Measurements from ENCODE around the gene MEP1A. TPM values are rescaled to one million over a fixed set of nuclear protein-coding genes. Genes with fewer than 3 reads are reported as not detected.

MEP1A gene
- total and polyA plus RNA-seq, 2 of the 13 experiments (the other 11 are each of a cell fraction or from before 2014, with no cell fraction given) = 0.24 to 0.83 TPM

DNA sequence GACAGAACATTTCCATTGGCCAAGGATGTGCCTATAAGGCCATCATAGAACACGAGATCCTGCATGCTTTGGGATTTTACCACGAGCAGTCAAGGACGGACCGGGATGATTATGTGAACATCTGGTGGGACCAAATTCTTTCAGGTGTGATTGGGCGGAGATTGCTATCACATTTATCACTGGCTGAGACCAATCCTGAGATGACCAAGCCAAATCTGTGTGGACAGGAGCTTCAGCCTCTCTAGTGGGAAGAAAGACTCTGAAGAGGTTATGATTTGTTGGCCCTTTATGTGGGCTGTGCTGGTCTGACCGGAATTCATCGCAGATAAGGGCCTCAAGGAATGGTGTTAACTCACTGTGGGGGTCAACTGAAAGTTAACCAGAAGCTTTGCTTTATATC, 26.4 kb downstream of the MEP1A start:
- FAIRE-seq = no peak
- POLR2A ChIA-PET = no interaction called here
- Histone ChIP-seq H3K79me2 (ENCODE audit: insufficient read depth, low read length) (no peaks in the 10 kb centered on the region), H3K4me2 (ENCODE audit: low read depth, low read length) (no peak overlapping the region), H3K9ac (ENCODE audit: insufficient read depth, low read depth, low read length) (no peak overlapping the region), H3K4me3 (replicated peaks in 1 of 3; ENCODE audit: insufficient read depth in 1 of 3, low read depth in 2 of 3, low read length in 3 of 3) (no peak overlapping the region), H3K4me1 (ENCODE audit: insufficient read depth, low read length) (peaks cover 12% of the 10 kb centered on the region), H2AFZ (ENCODE audit: low read length) (no peak overlapping the region), H3K27ac (ENCODE audit: extremely low read length, insufficient read depth, low read length) (no peak overlapping the region), H3K9me3 (ENCODE audit: low read length) (no peaks in the 10 kb centered on the region), H3K36me3 (replicated peaks in 1 of 2; ENCODE audit: control insufficient read depth in 1 of 2, insufficient read depth in 2 of 2, low read length in 2 of 2) (no peaks in the 10 kb centered on the region), H4K20me1 (ENCODE audit: insufficient read depth, low read length) (no peaks in the 10 kb centered on the region), H3K27me3 (ENCODE audit: control insufficient read depth in 1 of 2, insufficient read depth in 2 of 2, low read length in 2 of 2) (no peaks in the 10 kb centered on the region)
- CTCF ChIA-PET (ENCODE audit: low intra/inter-chr PET ratio, low total read pairs) = no interaction called here
- no peak for TF ChIP-seq SIX4 (CRISPR knock-in tag; IDR thresholded peaks at IDR 0.05)
- TF ChIP-seq ATRX (CRISPR knock-in tag; IDR thresholded peaks at IDR 0.05; ENCODE audit: borderline replicate concordance) = no peak
- no peak for ATAC-seq
- no TSS peak for BruUV-seq (replicated peaks)
- DNase-seq (ENCODE audit: low spot score) = no peak
- in situ Hi-C loops (cut with HindIII; ENCODE audit: extremely low pct_ligation_motif_present, low pct_unique_long_range_greater_than_20kb) = no loop called here
- intact Hi-C loops (cut with micrococcal nuclease; ENCODE audit: unreplicated experiment) = loop anchor here (5.0 kb wide), 1 partner anchor 362 kb away; no protein-coding TSS in a partner anchor
- 66% methylated on average over 7 of the region's 7 CpGs for WGBS (ENCODE audit: low lambda C conversion rate)

DNA sequence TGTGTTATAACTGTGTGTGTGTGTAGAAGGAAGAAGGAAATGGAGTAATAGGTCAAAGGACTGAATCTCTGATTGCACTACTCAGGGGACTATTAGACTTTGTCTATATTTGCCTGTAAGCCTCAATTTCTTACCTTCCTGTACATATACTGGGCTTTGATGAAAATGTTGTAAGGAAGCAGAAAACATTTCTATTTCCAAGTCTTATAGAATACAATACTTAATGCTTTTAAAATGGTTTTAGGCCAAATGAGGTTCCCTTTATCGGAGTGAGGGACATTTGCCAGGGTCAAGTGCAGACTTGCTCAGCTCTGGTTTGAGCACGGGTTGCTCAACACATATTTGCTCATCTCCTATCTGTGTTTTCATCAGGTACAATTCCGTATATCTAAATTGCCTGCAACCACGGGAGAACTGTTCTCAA, 28.3 kb downstream of the MEP1A start:
- ATAC-seq (peak; percentile 77), FAIRE-seq (peak; percentile 46), DNase-seq (ENCODE audit: low spot score) (peak; percentile 25)
- ChIA-PET POLR2A (no interaction called here), CTCF (ENCODE audit: low intra/inter-chr PET ratio, low total read pairs) (no interaction called here)
- no TSS peak for BruUV-seq (replicated peaks)
- H3K79me2 ChIP-seq (ENCODE audit: insufficient read depth, low read length) = no peaks in the 10 kb centered on the region
- H3K36me3 ChIP-seq (replicated peaks in 1 of 2; ENCODE audit: control insufficient read depth in 1 of 2, insufficient read depth in 2 of 2, low read length in 2 of 2) = no peaks in the 10 kb centered on the region
- no peak overlapping the region for H3K4me3 ChIP-seq (replicated peaks in 1 of 3; ENCODE audit: insufficient read depth in 1 of 3, low read depth in 2 of 3, low read length in 3 of 3)
- WGBS (ENCODE audit: low lambda C conversion rate) = 2% methylated on average over 4 of the region's 4 CpGs
- H2AFZ ChIP-seq (ENCODE audit: low read length) = no peak overlapping the region
- H3K4me1 ChIP-seq (ENCODE audit: insufficient read depth, low read length) = peaks cover 12% of the 10 kb centered on the region
- in situ Hi-C loops (cut with HindIII; ENCODE audit: extremely low pct_ligation_motif_present, low pct_unique_long_range_greater_than_20kb) (no loop called here), intact Hi-C loops (cut with micrococcal nuclease; ENCODE audit: unreplicated experiment) (no loop called here)
- TF ChIP-seq ZNF7 (CRISPR knock-in tag; IDR thresholded peaks at IDR 0.05) = peak; percentile 33; the same call in 1 of the 2 replicates
- TF ChIP-seq ZNF652 (CRISPR knock-in tag; IDR thresholded peaks at IDR 0.05; ENCODE audit: borderline replicate concordance, low read depth) = 0 out of 2 replicates have a peak, but pooled peaks have one; percentile 9
- no peak for TF ChIP-seq SOX13 (IDR thresholded peaks at IDR 0.05)
- TF ChIP-seq SOX13 (CRISPR knock-in tag; conservative IDR thresholded peaks at IDR 0.05 in 1 of 2, IDR thresholded peaks at IDR 0.05 in 1 of 2) = peak in 1 of 2 experiments; percentile 15; a peak in 1 of 4 replicates
- TF ChIP-seq ZNF256 (CRISPR knock-in tag; conservative IDR thresholded peaks at IDR 0.05) = no peak
- TF ChIP-seq RXRB (CRISPR knock-in tag; IDR thresholded peaks at IDR 0.05; ENCODE audit: borderline replicate concordance) = 0 out of 2 replicates have a peak, but pooled peaks have one; percentile 18
- TF ChIP-seq MTA3 (CRISPR knock-in tag; IDR thresholded peaks at IDR 0.05) = no peak
- no peak for TF ChIP-seq FOXA1 (IDR thresholded peaks at IDR 0.05)
- peak; percentile 19; the same call in 1 of the 2 replicates for TF ChIP-seq FOXA1 (CRISPR knock-in tag; IDR thresholded peaks at IDR 0.05)
- no peak for TF ChIP-seq ZNF136 (CRISPR knock-in tag; IDR thresholded peaks at IDR 0.05; ENCODE audit: low read depth)
- peak; percentile 70 for TF ChIP-seq CEBPG (CRISPR knock-in tag; IDR thresholded peaks at IDR 0.05)
- TF ChIP-seq CEBPB (IDR thresholded peaks at IDR 0.05; ENCODE audit: borderline replicate concordance, low read depth, low read length) = peak; percentile 79; the same call in 1 of the 2 replicates
- TF ChIP-seq HNF4A (CRISPR knock-in tag; IDR thresholded peaks at IDR 0.05) = peak; percentile 13; the same call in 1 of the 2 replicates
- TF ChIP-seq, protein P1, sequence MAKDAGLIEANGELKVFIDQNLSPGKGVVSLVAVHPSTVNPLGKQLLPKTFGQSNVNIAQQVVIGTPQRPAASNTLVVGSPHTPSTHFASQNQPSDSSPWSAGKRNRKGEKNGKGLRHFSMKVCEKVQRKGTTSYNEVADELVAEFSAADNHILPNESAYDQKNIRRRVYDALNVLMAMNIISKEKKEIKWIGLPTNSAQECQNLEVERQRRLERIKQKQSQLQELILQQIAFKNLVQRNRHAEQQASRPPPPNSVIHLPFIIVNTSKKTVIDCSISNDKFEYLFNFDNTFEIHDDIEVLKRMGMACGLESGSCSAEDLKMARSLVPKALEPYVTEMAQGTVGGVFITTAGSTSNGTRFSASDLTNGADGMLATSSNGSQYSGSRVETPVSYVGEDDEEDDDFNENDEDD (CRISPR knock-in tag; IDR thresholded peaks at IDR 0.05; ENCODE audit: borderline replicate concordance) = no peak
- TF ChIP-seq ZNF792 (CRISPR knock-in tag; IDR thresholded peaks at IDR 0.05) = peak; percentile 58; the same call in 1 of the 2 replicates
- no peaks in the 10 kb centered on the region for H3K27me3 ChIP-seq (ENCODE audit: control insufficient read depth in 1 of 2, insufficient read depth in 2 of 2, low read length in 2 of 2)
- H4K20me1 ChIP-seq (ENCODE audit: insufficient read depth, low read length) = no peaks in the 10 kb centered on the region
- H3K9me3 ChIP-seq (ENCODE audit: low read length) = no peaks in the 10 kb centered on the region
- no peak overlapping the region for H3K27ac ChIP-seq (ENCODE audit: extremely low read length, insufficient read depth, low read length)
- H3K4me2 ChIP-seq (ENCODE audit: low read depth, low read length) = no peak overlapping the region
- H3K9ac ChIP-seq (ENCODE audit: insufficient read depth, low read depth, low read length) = no peak overlapping the region

All from HepG2 (cell line).